GM23338 (cell line): Measurements from ENCODE around the gene ABCA13. TPM values are rescaled to one million over a fixed set of nuclear protein-coding genes. Genes with fewer than 3 reads are reported as not detected.

Experiments
- ATAC-seq: fragments of 200-7000 bp; cut with Tn5 transposase; 3 replicates; pipeline ENCODE4 v1.9.1; 2020
- DNase-seq: peaks from one replicate; pipeline ENCODE4 v3.0.0-alpha.2; 2015; ENCODE audit warnings: low spot score
- H2AFZ ChIP-seq: fragments of 200-600 bp; sonication (generic); 2 replicates; pipeline ENCODE4 v1.8.0; 2016; ENCODE audit warnings: antibody characterized with exemption, mild to moderate bottlenecking, moderate library complexity
- H3F3A ChIP-seq: fragments of 200-600 bp; sonication (generic); replicated peaks from 2 replicates; pipeline ENCODE4 v1.8.0; 2017; ENCODE audit warnings: antibody characterized with exemption, mixed run types, low read depth
- H3K27ac ChIP-seq: fragments of 200-600 bp; sonication (generic); 2 replicates; pipeline ENCODE4 v1.6.1; 2016; ENCODE audit warnings: low read depth
- H3K27me3 ChIP-seq: fragments of 200-600 bp; sonication (generic); 2 replicates; pipeline ENCODE4 v1.8.0; 2016; ENCODE audit warnings: mild to moderate bottlenecking, mixed run types, moderate library complexity; ENCODE audit not compliant: insufficient read depth
- H3K36me3 ChIP-seq: fragments of 200-600 bp; sonication (generic); 2 replicates; pipeline ENCODE4 v1.8.0; 2016; ENCODE audit warnings: mild to moderate bottlenecking; ENCODE audit not compliant: insufficient read depth
- H3K4me1 ChIP-seq: fragments of 200-600 bp; sonication (generic); 2 replicates; pipeline ENCODE4 v1.8.0; 2016; ENCODE audit warnings: mild to moderate bottlenecking, moderate library complexity; ENCODE audit not compliant: insufficient read depth
- H3K4me2 ChIP-seq: fragments of 200-600 bp; sonication (generic); 2 replicates; pipeline ENCODE4 v1.7.1; 2017; ENCODE audit warnings: mixed run types
- H3K4me3 ChIP-seq: fragments of 200-600 bp; sonication (generic); 2 replicates; pipeline ENCODE4 v1.6.1; 2016; ENCODE audit warnings: mixed run types
- H3K79me2 ChIP-seq: fragments of 200-600 bp; sonication (generic); replicated peaks from 2 replicates; pipeline ENCODE4 v1.8.0; 2017; ENCODE audit warnings: mild to moderate bottlenecking; ENCODE audit not compliant: insufficient read depth
- H3K9me2 ChIP-seq: fragments of 200-600 bp; sonication (generic); 2 replicates; pipeline ENCODE4 v1.8.0; 2017; ENCODE audit not compliant: insufficient read depth
- H4K20me1 ChIP-seq: fragments of 200-600 bp; sonication (generic); replicated peaks from 2 replicates; pipeline ENCODE4 v1.8.0; 2017; ENCODE audit warnings: mild to moderate bottlenecking; ENCODE audit not compliant: insufficient read depth
- H3K27ac Mint-ChIP-seq: 2 replicates; pipeline ENCODE4 v1.8.0; 2020; ENCODE audit warnings: inconsistent platforms, mild to moderate bottlenecking, moderate library complexity, mixed read lengths
- H3K27me3 Mint-ChIP-seq: 3 replicates; pipeline ENCODE4 v1.8.0; 2022; ENCODE audit warnings: low read depth, mild to moderate bottlenecking, moderate library complexity, mixed read lengths, inconsistent platforms; ENCODE audit not compliant: insufficient read depth, poor library complexity
- H3K36me3 Mint-ChIP-seq: 3 replicates; pipeline ENCODE4 v1.8.0; 2021; ENCODE audit warnings: low read depth, mild to moderate bottlenecking, inconsistent platforms, moderate library complexity, mixed read lengths
- H3K4me1 Mint-ChIP-seq: 3 replicates; pipeline ENCODE4 v1.8.0; 2020; ENCODE audit warnings: mild to moderate bottlenecking, inconsistent platforms, mixed read lengths
- H3K4me3 Mint-ChIP-seq: 3 replicates; pipeline ENCODE4 v1.8.0; 2021; ENCODE audit warnings: moderate library complexity, mild to moderate bottlenecking, inconsistent platforms, mixed read lengths
- H3K9me3 Mint-ChIP-seq: 3 replicates; pipeline ENCODE4 v1.8.0; 2020; ENCODE audit warnings: moderate library complexity, mild to moderate bottlenecking, inconsistent platforms, mixed read lengths
- CREB1 ChIP-seq: fragments of 250-450 bp; sonication (Bioruptor Pico); IDR thresholded peaks from 2 replicates; pipeline ENCODE4 v1.5.0; 2020; ENCODE audit warnings: low read depth, mild to moderate bottlenecking, moderate library complexity
- ETS1 ChIP-seq: IDR thresholded peaks from 2 replicates; pipeline ENCODE4 v1.6.1; 2016; ENCODE audit warnings: antibody characterized with exemption
- EZH2 ChIP-seq: fragments of 200-600 bp; sonication (generic); IDR thresholded peaks from one replicate; pipeline ENCODE4 v1.8.0; 2017; ENCODE audit warnings: antibody characterized with exemption, mild to moderate bottlenecking, low read depth; ENCODE audit not compliant: unreplicated experiment
- EZH2phosphoT487 ChIP-seq: fragments of 200-600 bp; sonication (generic); IDR thresholded peaks from one replicate; pipeline ENCODE4 v1.8.1; 2018; ENCODE audit warnings: antibody characterized with exemption; ENCODE audit not compliant: unreplicated experiment
- JUNB ChIP-seq: IDR thresholded peaks from one replicate; pipeline ENCODE4 v1.6.1; 2016; ENCODE audit warnings: antibody characterized with exemption; ENCODE audit not compliant: unreplicated experiment
- NANOG ChIP-seq: IDR thresholded peaks from 2 replicates; pipeline ENCODE4 v1.6.1; 2016; ENCODE audit warnings: antibody characterized with exemption, borderline replicate concordance
- POLR2AphosphoS5 ChIP-seq: IDR thresholded peaks from 2 replicates; pipeline ENCODE4 v1.6.1; 2016; ENCODE audit warnings: antibody characterized with exemption, low read depth
- REST ChIP-seq: IDR thresholded peaks from one replicate; pipeline ENCODE4 v1.6.1; 2018; ENCODE audit warnings: antibody characterized with exemption; ENCODE audit not compliant: unreplicated experiment
- STAT1 ChIP-seq: IDR thresholded peaks from one replicate; pipeline ENCODE4 v1.6.1; 2016; ENCODE audit warnings: antibody characterized with exemption; ENCODE audit not compliant: unreplicated experiment
- ZNF114 ChIP-seq: fragments of 250-450 bp; sonication (Bioruptor Pico); IDR thresholded peaks from 2 replicates; pipeline ENCODE4 v1.5.0; 2020; ENCODE audit warnings: mild to moderate bottlenecking, moderate library complexity
- ZNF331 ChIP-seq: fragments of 250-450 bp; sonication (Bioruptor Pico); IDR thresholded peaks from 2 replicates; pipeline ENCODE4 v1.5.0; 2020; ENCODE audit warnings: low read depth, mild to moderate bottlenecking, moderate library complexity
- ZNF462 ChIP-seq: fragments of 250-450 bp; sonication (Bioruptor Pico); IDR thresholded peaks from 2 replicates; pipeline ENCODE4 v1.5.0; 2020; ENCODE audit warnings: mild to moderate bottlenecking, moderate library complexity
- polyA plus RNA-seq: library from polyadenylated mRNA; unstranded; fragments of >200 nt; fragmentation: Nextera tagmentation; extraction: Ambion mirVana; gene quantifications from 2 replicates; pipeline ENCODE4 v1.2.1, GENCODE V29; 2016
- total RNA-seq: library from RNA; depleted of rRNA; stranded (reverse); fragments of >200 nt; shearing (Covaris generic); gene quantifications from 2 replicates; pipeline ENCODE4 v1.2.3, GENCODE V29; 2014
- TF ChIP-seq, protein P1 (sequence below), 2 experiments: fragments of 200-600 bp in 1 of 2; sonication (generic) in 1 of 2; conservative IDR thresholded peaks; 2 replicates each; pipeline versions ENCODE4 v1.5.1 to v1.6.1; 2016 to 2017; ENCODE audit warnings: antibody characterized with exemption in 2 of 2, low read depth in 2 of 2, mild to moderate bottlenecking in 2 of 2, moderate library complexity in 1 of 2

Gene ABCA13
- total and polyA plus RNA-seq, 2 experiments from 2014 or later, result 0.21 TPM; not detected in 1

GRCh38 chr7:48402721-48403120 is 231.5 kb downstream of the ABCA13 start:
- Histone ChIP-seq H3K9me2 (0 out of 2 replicates have a peak, but pooled peaks cover 9% of the 10 kb centered on the region), H3K4me1 (no peaks in the 10 kb centered on the region), H2AFZ (no peak overlapping the region), H3F3A (no peaks in the 10 kb centered on the region), H4K20me1 (no peaks in the 10 kb centered on the region), H3K4me3 (no peak overlapping the region), H3K36me3 (no peaks in the 10 kb centered on the region), H3K27ac (no peak overlapping the region), H3K27me3 (no peaks in the 10 kb centered on the region), H3K4me2 (no peak overlapping the region), H3K79me2 (no peaks in the 10 kb centered on the region)
- TF ChIP-seq ZNF114 (CRISPR knock-in tag) (no peak), POLR2AphosphoS5 (no peak), ZNF331 (CRISPR knock-in tag) (no peak), CREB1 (CRISPR knock-in tag) (no peak), STAT1 (no peak), REST (no peak), EZH2phosphoT487 (no peak), ETS1 (no peak), JUNB (no peak), NANOG (no peak), EZH2 (no peak), ZNF462 (CRISPR knock-in tag) (no peak)
- TF ChIP-seq, protein P1, sequence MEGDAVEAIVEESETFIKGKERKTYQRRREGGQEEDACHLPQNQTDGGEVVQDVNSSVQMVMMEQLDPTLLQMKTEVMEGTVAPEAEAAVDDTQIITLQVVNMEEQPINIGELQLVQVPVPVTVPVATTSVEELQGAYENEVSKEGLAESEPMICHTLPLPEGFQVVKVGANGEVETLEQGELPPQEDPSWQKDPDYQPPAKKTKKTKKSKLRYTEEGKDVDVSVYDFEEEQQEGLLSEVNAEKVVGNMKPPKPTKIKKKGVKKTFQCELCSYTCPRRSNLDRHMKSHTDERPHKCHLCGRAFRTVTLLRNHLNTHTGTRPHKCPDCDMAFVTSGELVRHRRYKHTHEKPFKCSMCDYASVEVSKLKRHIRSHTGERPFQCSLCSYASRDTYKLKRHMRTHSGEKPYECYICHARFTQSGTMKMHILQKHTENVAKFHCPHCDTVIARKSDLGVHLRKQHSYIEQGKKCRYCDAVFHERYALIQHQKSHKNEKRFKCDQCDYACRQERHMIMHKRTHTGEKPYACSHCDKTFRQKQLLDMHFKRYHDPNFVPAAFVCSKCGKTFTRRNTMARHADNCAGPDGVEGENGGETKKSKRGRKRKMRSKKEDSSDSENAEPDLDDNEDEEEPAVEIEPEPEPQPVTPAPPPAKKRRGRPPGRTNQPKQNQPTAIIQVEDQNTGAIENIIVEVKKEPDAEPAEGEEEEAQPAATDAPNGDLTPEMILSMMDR (conservative IDR thresholded peaks at IDR 0.05; ENCODE audit: low read depth in 2 of 2), result no peak
- Mint-ChIP-seq H3K9me3 (no peaks in the 10 kb centered on the region), H3K27ac (no peak overlapping the region), H3K4me1 (no peaks in the 10 kb centered on the region), H3K4me3 (no peak overlapping the region), H3K27me3 (peaks cover 2% of the 10 kb centered on the region), H3K36me3 (no peaks in the 10 kb centered on the region)
- no peak for DNase-seq
- no peak for ATAC-seq
